Thyroid gland (tissue), 4 donors: ENCODE results near the gene PITPNC1. TPM values are rescaled to one million over a fixed set of nuclear protein-coding genes. Genes with fewer than 3 reads are reported as not detected.

Experiments
- DNase-seq, 2 donors: peaks; one replicate each; pipeline ENCODE4 v3.0.0-alpha.2; 2019
- H3K27ac ChIP-seq, 3 donors: fragments of 200-600 bp; sonication (generic); 1 replicate in 2 of 3; 2 replicates in 1 of 3; pipeline ENCODE4 v1.5.1; 2016 to 2019; ENCODE audit warnings: mild to moderate bottlenecking in 1 of 3, moderate library complexity in 1 of 3
- H3K27me3 ChIP-seq: fragments of 200-600 bp; sonication (generic); one replicate; pipeline ENCODE4 v1.5.1; 2019
- H3K36me3 ChIP-seq, 2 donors: fragments of 200-600 bp; sonication (generic); one replicate each; pipeline ENCODE4 v1.5.1; 2016 to 2019
- H3K4me1 ChIP-seq, 2 donors: fragments of 200-600 bp; sonication (generic); one replicate each; pipeline ENCODE4 v1.5.1; 2017 to 2019
- H3K4me3 ChIP-seq, 3 donors: fragments of 200-600 bp; sonication (generic); replicated peaks in 1 of 3; 1 replicate in 2 of 3; 2 replicates in 1 of 3; pipeline ENCODE4 v1.5.1; 2016; ENCODE audit warnings: mild to moderate bottlenecking in 1 of 3
- H3K9me3 ChIP-seq: fragments of 200-600 bp; sonication (generic); one replicate; pipeline ENCODE4 v1.5.1; 2017
- POLR2A ChIP-seq, 2 donors: fragments of 450-650 bp; IDR thresholded peaks; one replicate each; pipeline ENCODE4 v1.6.1; 2017; ENCODE audit warnings: antibody characterized with exemption in 2 of 2, mild to moderate bottlenecking in 2 of 2, moderate library complexity in 1 of 2
- WGBS, 2 donors: methylation state at CpG; one replicate each; pipeline ENCODE4 v1.1.5; 2017; 5-methylcytosine and 5-hydroxymethylcytosine counted together
- intact Hi-C: fragments of 100-400 bp; cut with DNase I; formaldehyde crosslinking; loops from one replicate; pipeline ENCODE4 v1.15.1; 2023
- total RNA-seq, 4 donors: library from RNA; depleted of rRNA; stranded (reverse); fragments of >200 nt; gene quantifications; one replicate each; pipeline ENCODE4 v1.2.3, GENCODE V29; 2016
- TF ChIP-seq, protein P1 (sequence below), 6 experiments: fragments of 200-600 bp in 3 of 6; fragments of 450-650 bp in 3 of 6; sonication (generic) in 3 of 6; IDR thresholded peaks; one replicate each; pipeline ENCODE4 v1.5.1; 2016 to 2019; ENCODE audit warnings: antibody characterized with exemption in 6 of 6, mild to moderate bottlenecking in 2 of 6, inconsistent platforms in 1 of 6, moderate library complexity in 1 of 6

The PITPNC1 gene
- total RNA-seq, 4 donors from 2014 or later, result 3.6 to 14.2 (median 7.3) TPM

DNA sequence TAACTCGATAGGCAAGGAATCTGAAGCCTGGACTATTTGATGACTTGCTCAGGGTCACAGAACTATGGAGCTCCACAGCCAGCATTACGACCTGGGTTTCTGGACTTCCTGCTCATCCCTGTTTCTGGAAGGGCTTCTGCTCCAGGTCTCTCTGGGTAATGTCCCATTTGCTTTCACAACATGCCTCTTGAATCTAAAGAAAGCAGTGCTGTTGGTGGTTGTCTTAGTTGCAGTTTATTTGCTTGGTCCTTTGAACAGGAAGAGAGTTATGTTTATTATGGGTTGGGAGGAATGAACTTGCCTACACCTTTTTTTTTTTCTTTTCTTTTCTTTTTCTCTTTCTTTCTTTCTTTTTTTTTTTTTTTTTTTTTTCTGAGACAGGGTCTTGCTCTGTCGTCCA lies 84.8 kb downstream of the PITPNC1 start:
- H3K4me1 ChIP-seq, result no peaks in the 10 kb centered on the region
- H3K27me3 ChIP-seq, result no peaks in the 10 kb centered on the region
- no peaks in the 10 kb centered on the region for H3K36me3 ChIP-seq
- no peak for DNase-seq
- no peak overlapping the region for H3K27ac ChIP-seq
- H3K4me3 ChIP-seq, result no peak overlapping the region
- intact Hi-C loops, result no loop called here
- WGBS, 2 donors, result 85 to 93% methylated on average over 3 of the region's 3 CpGs
- no peaks in the 10 kb centered on the region for H3K9me3 ChIP-seq
- TF ChIP-seq, protein P1, sequence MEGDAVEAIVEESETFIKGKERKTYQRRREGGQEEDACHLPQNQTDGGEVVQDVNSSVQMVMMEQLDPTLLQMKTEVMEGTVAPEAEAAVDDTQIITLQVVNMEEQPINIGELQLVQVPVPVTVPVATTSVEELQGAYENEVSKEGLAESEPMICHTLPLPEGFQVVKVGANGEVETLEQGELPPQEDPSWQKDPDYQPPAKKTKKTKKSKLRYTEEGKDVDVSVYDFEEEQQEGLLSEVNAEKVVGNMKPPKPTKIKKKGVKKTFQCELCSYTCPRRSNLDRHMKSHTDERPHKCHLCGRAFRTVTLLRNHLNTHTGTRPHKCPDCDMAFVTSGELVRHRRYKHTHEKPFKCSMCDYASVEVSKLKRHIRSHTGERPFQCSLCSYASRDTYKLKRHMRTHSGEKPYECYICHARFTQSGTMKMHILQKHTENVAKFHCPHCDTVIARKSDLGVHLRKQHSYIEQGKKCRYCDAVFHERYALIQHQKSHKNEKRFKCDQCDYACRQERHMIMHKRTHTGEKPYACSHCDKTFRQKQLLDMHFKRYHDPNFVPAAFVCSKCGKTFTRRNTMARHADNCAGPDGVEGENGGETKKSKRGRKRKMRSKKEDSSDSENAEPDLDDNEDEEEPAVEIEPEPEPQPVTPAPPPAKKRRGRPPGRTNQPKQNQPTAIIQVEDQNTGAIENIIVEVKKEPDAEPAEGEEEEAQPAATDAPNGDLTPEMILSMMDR (IDR thresholded peaks at IDR 0.05), result no peak
- TF ChIP-seq POLR2A (IDR thresholded peaks at IDR 0.05), result no peak

DNA sequence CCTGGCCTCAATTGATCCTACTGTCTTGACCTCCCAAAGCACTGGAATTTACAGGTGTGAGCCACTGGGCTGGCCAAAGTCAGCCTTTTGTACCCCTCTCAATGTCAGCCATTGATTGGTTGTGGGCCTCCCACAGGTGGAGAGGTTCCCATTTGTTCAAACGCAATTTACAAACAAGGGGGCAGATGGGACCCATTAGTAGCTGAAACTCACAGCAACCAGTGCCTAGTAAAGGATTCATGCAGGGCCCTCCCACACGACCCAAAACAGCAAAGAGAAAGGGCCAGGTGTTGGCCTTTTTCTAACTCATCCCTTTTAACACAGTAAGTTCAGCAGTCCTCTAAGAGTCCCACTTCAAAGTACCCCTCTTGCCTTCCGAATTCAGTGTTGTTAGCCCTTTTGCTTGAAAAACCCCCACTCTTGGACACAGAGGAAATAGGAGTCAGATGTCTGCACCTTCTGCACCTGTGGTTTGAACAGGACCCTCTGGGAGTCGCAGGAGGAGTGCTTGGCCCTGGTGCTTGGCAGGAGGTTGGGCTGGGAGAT lies 89.2 kb downstream of the PITPNC1 start:
- no peaks in the 10 kb centered on the region for H3K9me3 ChIP-seq
- H3K4me3 ChIP-seq, result no peak overlapping the region
- no peaks in the 10 kb centered on the region for H3K36me3 ChIP-seq
- DNase-seq, result no peak
- intact Hi-C loops, result no loop called here
- TF ChIP-seq, protein P1 (IDR thresholded peaks at IDR 0.05), result no peak
- TF ChIP-seq POLR2A (IDR thresholded peaks at IDR 0.05), result no peak
- H3K27ac ChIP-seq, result no peak overlapping the region
- H3K27me3 ChIP-seq, result no peaks in the 10 kb centered on the region
- 77 to 89% methylated on average over 4 of the region's 4 CpGs for WGBS, 2 donors
- peaks cover 0 to 10% of the 10 kb centered on the region in 2 donors for H3K4me1 ChIP-seq

DNA sequence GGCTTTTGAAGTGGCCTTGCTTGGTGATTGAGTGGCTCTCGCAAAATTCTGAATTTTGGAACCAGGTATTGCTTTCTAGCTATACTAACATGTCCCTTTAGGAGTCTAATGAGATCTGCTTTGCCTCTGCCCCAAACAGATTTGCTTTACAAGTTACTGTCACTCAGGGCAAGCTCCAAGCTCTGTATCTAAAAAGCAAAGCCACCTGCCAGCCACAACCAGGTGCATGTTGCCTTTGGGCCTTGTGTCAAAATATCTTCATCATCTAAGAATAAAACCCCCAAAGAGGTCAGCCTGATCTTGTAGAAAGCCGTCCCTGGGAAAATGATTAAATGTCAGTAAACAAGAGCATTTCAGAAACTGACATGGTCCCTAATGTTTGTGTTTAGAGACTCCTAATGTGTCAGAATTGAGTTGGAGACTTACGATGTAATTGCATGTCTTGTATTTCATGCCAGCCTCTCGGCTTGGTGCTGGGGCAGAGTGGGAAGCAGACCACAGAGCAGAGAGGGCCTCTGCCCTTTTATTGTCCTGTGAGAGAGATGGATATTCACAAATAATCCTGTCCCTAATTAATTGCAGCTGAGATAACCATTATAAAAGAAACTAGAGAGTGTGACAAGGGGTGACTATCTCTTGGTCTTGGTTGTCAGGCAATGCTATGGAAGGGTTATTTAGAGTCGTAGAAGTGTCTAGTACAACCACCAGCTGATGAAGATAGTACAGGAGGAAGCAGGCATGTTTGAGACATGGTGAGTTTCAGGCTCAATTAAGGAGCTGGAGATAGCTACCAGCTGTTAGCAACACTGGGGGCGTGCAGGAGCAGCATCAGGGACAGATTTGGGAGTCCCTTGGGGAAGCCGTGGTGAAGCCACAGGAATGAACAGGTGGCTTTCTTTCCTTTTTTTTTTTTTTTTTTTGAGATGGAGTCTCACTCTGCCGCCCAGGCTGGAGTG lies 90.7 kb downstream of the PITPNC1 start:
- DNase-seq, result no peak
- no peak for TF ChIP-seq POLR2A (IDR thresholded peaks at IDR 0.05)
- no peaks in the 10 kb centered on the region for H3K9me3 ChIP-seq
- intact Hi-C loops, result no loop called here
- H3K4me1 ChIP-seq, result peaks cover 0 to 10% of the 10 kb centered on the region in 2 donors
- no peak overlapping the region for H3K27ac ChIP-seq
- H3K4me3 ChIP-seq, result no peak overlapping the region
- 93 to 96% methylated on average over 8 of the region's 8 CpGs for whole genome bisulfite sequencing, 2 donors
- H3K27me3 ChIP-seq, result no peaks in the 10 kb centered on the region
- no peaks in the 10 kb centered on the region for H3K36me3 ChIP-seq

DNA sequence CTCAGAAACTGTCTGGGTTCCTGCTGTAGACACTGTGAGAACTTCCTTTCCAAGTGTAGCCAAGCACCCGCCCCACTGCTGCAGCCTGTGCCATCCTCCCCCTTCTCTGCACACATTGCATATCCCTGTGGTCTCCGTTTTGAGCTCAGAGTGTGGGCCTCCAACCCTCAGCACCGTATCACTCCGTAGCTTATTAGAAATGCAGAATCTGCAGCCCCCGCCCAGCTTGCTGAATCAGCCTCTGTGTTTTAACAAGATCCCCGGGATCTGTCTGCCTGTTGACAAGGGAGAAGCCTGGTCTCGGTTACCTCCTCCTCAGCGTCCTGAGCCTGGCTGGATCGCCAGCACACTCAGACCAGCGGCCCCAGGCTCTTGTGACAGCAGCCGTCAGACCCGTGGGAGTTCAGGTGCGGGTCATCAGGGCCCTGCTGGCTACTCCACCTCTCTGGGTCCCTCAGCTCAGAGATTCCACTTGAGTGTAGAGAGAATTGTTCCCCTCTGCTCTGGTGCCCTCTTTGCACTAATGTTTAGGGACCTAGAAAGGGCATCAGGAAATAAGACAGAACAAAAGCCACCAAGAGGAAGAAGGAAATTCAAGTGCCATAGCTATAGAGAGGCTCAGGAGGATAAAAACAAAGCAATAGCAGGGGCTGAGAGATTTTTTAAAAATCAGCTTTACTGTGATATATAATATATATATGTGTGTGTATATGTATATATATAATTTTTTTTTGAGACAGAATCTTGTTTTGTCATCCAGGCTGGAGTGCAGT lies 92.3 kb downstream of the PITPNC1 start:
- WGBS, 2 donors, result 52 to 55% methylated on average over 13 of the region's 13 CpGs
- Histone ChIP-seq H3K9me3 (no peaks in the 10 kb centered on the region), H3K36me3 (no peaks in the 10 kb centered on the region), H3K27ac (peak overlapping the region in 2 of 3 donors; percentile 53 to 61), H3K27me3 (no peaks in the 10 kb centered on the region), H3K4me1 (peaks cover 0 to 18% of the 10 kb centered on the region in 2 donors), H3K4me3 (no peak overlapping the region)
- intact Hi-C loops, result no loop called here
- no peak for TF ChIP-seq POLR2A (IDR thresholded peaks at IDR 0.05)
- TF ChIP-seq, protein P1 (IDR thresholded peaks at IDR 0.05), result no peak
- DNase-seq, result no peak

DNA sequence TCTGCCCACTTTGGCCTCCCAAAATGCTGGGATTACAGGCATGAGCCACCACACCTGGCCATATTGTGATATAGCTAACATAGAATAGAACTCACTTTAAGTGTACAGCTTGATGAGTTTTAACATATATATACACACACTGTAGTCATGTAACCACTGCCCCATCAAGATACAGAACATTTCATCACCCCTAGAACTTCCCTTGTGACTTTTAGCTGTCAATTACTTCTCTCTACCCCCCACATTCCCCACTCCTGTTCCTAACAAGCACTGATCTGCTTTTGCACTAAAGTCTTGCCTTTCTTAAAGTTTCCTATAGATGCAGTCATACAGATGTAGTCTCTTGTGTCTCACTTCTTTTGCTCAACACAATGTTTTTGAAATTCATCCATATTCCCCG lies 93.1 kb downstream of the PITPNC1 start:
- H3K4me1 ChIP-seq, result peaks cover 3 to 25% of the 10 kb centered on the region in 2 donors
- no peaks in the 10 kb centered on the region for H3K36me3 ChIP-seq
- H3K9me3 ChIP-seq, result no peaks in the 10 kb centered on the region
- no peak overlapping the region for H3K4me3 ChIP-seq
- no peak overlapping the region for H3K27ac ChIP-seq
- no peak for TF ChIP-seq POLR2A (IDR thresholded peaks at IDR 0.05)
- TF ChIP-seq, protein P1 (IDR thresholded peaks at IDR 0.05), result no peak
- intact Hi-C loops, result loop anchor here (10.0 kb wide), 1 partner anchor 215 kb away; no protein-coding TSS in a partner anchor
- H3K27me3 ChIP-seq, result no peaks in the 10 kb centered on the region
- DNase-seq, result no peak
- 93 to 100% methylated on average over 1 of the region's 1 CpG for WGBS, 2 donors
